Activated naive CD8-positive, alpha-beta T cell (primary cell): ENCODE results near the gene ATP10A.

Experiments
- H3K27ac Mint-ChIP-seq: one replicate; pipeline ENCODE4 v1.8.0; 2021; ENCODE audit warnings: mixed read lengths
- H3K27me3 Mint-ChIP-seq: one replicate; pipeline ENCODE4 v1.8.0; 2021; ENCODE audit warnings: mixed read lengths
- H3K36me3 Mint-ChIP-seq: one replicate; pipeline ENCODE4 v1.8.0; 2021; ENCODE audit warnings: mixed read lengths
- H3K4me1 Mint-ChIP-seq: one replicate; pipeline ENCODE4 v1.8.0; 2021; ENCODE audit warnings: low read depth, mixed read lengths
- H3K4me3 Mint-ChIP-seq: one replicate; pipeline ENCODE4 v1.8.0; 2021; ENCODE audit warnings: mild to moderate bottlenecking, mixed read lengths
- H3K9me3 Mint-ChIP-seq: one replicate; pipeline ENCODE4 v1.8.0; 2021; ENCODE audit warnings: low read depth, mixed read lengths

ATP10A gene

DNA sequence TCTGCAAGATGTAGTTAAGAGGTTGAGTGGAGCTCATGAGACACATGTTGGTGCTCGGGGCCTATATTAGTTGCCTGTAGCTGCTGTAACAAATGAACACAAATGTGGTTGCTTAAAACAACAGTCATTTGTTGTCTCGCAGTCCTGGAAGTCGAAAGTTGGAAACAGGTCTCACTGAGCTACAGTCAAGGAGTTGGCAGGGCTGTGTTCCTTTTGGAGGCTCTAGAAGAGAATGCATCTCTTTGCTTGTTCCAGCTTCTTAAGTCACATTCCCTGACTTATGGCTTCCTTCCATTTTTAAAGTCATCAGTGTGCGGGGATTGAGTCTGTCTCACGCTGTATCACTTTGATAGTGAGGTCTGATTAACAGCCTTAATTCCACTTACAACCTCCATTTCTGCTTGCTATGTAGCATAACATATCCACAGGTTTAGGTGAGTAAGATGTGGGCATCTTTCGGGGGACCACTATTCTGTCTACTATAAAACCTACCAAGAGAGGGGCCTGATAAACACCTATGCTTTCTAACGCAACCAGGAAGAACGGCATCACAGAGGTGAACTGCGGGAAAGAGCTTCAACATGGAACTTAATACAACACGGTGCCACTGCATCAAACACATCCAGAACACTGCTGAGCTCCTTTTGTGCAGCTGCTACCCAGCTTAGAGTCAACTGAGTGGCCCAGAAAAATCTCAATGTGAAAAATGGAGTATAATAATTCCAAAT, 119.4 kb downstream of the ATP10A start:
- Mint-ChIP-seq H3K9me3 (no peaks in the 10 kb centered on the region), H3K27ac (no peak overlapping the region), H3K36me3 (peaks cover 2% of the 10 kb centered on the region), H3K4me1 (peaks cover 16% of the 10 kb centered on the region), H3K4me3 (no peak overlapping the region), H3K27me3 (no peaks in the 10 kb centered on the region)

DNA sequence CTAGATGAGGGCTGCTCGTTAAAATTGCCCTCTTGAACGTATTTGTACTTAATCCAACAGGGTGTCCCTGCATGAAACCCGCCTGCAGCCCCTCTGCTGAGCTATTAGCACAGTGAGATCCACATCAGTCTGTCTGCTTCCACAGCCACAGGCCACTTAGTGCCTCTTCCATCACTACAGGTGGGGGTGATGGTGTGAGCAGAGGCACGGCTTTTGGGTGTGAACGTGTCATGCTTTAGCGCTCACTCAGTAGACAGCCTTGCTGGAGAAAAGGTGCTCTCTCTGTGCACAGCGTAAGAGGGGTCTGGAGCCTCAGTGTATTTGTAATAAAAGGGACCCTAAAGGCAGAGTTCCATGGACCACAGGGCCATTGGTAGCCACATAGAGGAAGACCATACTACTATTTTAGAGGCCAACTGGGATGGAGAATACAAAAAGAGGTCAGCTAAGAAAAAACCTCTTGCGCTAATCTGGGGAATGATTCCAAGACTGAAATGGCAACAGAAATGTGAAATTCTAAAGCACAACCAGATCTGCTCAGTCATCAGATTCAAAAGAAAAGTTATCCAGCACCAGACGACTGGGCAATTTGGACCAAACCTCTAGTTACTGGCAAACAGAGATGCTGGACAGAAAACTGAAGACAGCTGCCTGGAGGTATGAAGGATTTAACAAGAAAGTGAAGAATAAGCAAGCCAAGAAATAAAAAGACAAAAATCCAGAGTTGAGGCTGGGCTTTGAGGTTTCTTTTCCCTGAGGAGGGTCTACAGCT, 120.2 kb downstream of the ATP10A start:
- Mint-ChIP-seq H3K36me3 (peaks cover 2% of the 10 kb centered on the region), H3K27ac (no peak overlapping the region), H3K27me3 (no peaks in the 10 kb centered on the region)

DNA sequence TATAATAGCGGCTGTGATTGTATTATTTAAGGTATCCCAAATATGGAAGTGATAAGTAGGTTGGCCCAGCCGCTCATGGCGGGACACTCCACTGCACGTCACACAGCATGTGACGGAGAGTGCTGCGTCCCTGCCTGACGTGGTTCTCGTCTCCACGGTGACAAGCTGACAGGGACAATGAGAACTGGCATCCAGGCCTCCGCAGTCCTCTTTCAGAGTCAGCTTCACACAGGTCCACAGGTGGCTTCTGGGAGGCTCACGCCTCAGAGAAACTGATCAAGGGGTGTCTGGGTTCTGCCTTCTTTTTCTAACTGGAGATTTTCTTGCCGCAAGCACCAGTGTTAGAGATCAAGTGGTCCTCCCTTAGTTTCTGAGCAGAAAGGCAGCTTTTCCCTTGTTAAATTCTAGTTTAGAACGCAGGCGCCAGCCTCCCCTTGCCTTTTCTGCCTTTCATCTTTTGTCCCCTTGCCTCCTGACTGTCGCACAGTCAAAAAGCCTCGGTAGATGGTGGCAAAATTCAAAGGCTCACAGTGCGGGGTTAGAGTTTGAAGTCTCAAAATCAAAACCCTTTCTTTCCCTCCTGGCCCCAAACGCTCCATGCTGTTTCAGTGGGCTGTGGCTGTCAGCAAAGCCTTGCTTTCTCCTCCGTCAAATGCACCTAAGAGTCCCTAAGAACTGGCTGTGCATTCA, 120.9 kb downstream of the ATP10A start:
- H3K27ac Mint-ChIP-seq: no peak overlapping the region
- H3K36me3 Mint-ChIP-seq: peaks cover 2% of the 10 kb centered on the region
- no peaks in the 10 kb centered on the region for H3K9me3 Mint-ChIP-seq
- peaks cover 16% of the 10 kb centered on the region for H3K4me1 Mint-ChIP-seq
- no peak overlapping the region for H3K4me3 Mint-ChIP-seq
- H3K27me3 Mint-ChIP-seq: no peaks in the 10 kb centered on the region

More for the DNA sequence above, 120.2 kb downstream of the ATP10A start:
- Mint-ChIP-seq H3K4me1 (peaks cover 16% of the 10 kb centered on the region), H3K4me3 (no peak overlapping the region), H3K9me3 (no peaks in the 10 kb centered on the region)

DNA sequence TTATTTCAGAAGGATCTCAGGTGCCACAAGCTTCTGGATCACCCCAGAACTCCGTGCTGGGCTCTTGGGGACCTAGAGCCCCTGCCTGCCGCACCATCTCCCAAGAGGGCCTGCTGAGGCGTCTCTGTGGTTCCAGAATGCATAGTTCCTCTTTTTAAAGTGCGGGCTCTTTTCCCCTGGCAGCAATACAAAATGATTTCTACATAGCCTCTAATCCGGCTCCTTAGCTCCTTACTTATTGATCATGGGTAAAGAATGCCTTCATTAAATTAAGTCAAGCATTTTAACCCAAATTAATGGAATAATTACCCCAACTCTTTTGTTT, 121.9 kb downstream of the ATP10A start:
- H3K9me3 Mint-ChIP-seq: no peaks in the 10 kb centered on the region
- no peaks in the 10 kb centered on the region for H3K27me3 Mint-ChIP-seq
- peaks cover 2% of the 10 kb centered on the region for H3K36me3 Mint-ChIP-seq
- peaks cover 16% of the 10 kb centered on the region for H3K4me1 Mint-ChIP-seq
- no peak overlapping the region for H3K27ac Mint-ChIP-seq
- no peak overlapping the region for H3K4me3 Mint-ChIP-seq

DNA sequence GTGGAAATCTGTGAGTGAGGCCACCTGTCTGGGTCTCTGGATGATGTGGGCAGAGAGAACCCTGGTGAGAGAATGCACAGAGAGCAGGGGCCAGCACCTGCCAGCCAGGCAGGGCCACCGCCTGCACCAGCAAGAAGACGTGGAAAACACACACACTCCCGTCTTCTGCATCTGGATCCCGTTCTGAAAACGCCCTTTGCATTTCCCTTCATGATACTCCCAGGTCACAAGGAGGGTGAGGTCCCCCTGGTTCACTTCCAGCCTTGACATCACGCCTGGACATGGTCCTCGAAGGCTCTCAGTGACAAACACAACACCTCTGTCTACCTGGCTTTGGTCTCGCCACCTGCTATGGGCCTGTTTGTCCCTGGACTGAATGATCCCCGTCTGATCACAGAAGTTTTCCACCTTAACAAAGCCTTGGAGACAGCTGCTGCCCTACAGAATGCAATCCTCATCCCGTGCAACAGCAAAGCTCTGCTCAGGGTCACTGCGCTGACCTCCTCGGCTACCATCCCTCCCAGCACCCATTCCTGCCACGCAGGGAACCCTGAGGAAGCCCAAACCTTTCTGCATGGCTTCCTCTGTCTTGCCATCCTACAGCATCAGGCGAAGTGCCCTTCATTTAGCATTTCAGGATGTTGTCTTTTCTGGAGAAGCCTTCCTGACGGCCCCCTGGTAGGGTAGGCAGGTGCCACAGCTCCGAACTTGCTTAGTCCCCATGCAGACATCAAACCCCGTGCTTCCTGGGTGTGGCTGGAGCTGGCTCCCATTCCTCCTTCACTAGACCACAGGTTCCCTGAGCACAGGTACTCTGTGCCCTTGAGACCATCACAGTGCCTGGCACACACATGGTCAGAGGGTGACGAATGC, 122.5 kb downstream of the ATP10A start:
- Mint-ChIP-seq H3K27me3 (no peaks in the 10 kb centered on the region), H3K4me1 (peaks cover 15% of the 10 kb centered on the region), H3K9me3 (no peaks in the 10 kb centered on the region), H3K4me3 (no peak overlapping the region), H3K36me3 (peaks cover under 1% of the 10 kb centered on the region), H3K27ac (peak overlapping the region; percentile 31)

DNA sequence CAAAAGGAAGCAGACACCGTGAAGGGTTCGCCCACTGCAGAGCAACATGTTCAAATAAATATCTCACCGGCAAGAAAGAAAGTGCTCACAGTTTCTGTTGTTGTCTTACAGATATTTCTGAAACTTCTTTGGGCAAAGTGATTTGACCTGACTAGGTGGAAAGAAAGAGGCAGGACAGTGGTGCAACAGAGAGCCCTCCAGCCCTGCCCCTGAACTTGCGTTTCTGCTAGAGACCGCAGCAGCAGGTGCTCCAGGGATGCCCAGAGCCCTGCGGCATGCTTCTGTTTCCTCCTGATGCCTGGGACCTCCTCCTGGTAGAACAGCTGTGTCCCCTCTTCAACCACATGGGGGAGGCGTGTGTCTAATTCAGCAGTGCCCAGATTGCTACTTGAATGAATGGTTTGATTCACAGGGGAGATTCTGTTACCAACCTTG, 123.4 kb downstream of the ATP10A start:
- Mint-ChIP-seq H3K27ac (no peak overlapping the region), H3K36me3 (no peaks in the 10 kb centered on the region), H3K27me3 (no peaks in the 10 kb centered on the region), H3K4me3 (no peak overlapping the region), H3K4me1 (peaks cover 13% of the 10 kb centered on the region), H3K9me3 (no peaks in the 10 kb centered on the region)

DNA sequence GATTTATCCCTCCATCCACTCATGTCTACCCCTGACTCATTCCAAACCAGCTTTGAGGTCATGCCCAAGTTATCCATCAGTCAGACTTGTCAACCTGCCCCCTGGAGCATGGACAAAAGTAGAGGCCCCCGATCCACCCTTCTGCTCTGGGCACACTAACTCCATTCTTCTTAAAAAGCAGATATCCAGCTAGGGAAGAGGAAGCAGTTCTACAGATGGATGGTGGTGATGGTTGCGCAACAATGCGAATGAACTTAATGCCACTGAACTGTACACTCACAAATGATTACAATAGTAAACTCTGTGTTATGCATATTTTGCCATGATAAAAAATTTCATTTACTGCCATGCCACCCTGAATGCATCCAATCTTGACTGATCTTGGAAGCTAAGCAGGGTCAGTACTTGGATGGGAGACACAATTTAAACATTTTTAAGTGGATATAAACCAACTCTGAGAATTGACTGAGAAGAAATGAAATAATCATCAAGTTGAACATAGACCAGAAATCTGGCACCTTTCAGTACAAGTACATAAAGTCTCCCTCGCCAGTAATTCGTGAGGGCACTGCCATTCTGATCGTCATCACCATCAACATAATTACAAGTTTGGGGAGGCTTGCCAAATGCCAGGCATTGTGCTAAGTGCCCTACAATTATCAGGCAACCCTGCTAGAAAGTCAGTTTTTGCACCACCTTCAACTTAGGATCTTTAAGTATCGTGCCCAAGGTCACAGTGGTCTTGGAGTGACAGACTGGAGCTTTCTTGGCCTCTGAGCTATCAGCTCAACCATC, 124.8 kb downstream of the ATP10A start:
- H3K4me3 Mint-ChIP-seq: no peak overlapping the region
- H3K27me3 Mint-ChIP-seq: no peaks in the 10 kb centered on the region
- H3K4me1 Mint-ChIP-seq: peaks cover 10% of the 10 kb centered on the region
- no peaks in the 10 kb centered on the region for H3K36me3 Mint-ChIP-seq
- H3K9me3 Mint-ChIP-seq: no peaks in the 10 kb centered on the region
- no peak overlapping the region for H3K27ac Mint-ChIP-seq

DNA sequence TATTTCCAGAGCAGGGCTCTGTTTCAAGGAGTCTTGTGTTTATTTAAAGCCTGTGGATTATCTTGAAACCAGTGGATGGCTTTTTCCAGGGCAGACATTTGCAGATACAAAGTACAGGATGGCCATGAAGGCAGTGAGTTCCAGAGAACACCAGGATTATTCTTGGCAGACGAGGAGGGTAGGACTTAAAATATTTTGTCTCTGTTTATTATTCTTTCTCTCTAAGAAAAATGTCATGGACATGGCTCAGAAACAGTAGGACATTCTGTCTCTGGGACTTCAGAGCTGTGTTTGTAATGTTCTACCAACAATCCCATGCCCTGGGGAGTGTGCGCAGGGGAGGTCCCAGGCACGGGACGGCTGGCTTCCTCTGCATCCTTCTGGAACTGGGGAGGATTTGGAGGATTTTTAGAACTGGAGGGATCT, 125.9 kb downstream of the ATP10A start:
- no peaks in the 10 kb centered on the region for H3K9me3 Mint-ChIP-seq
- no peaks in the 10 kb centered on the region for H3K36me3 Mint-ChIP-seq
- H3K4me3 Mint-ChIP-seq: no peak overlapping the region
- peaks cover 10% of the 10 kb centered on the region for H3K4me1 Mint-ChIP-seq
- no peaks in the 10 kb centered on the region for H3K27me3 Mint-ChIP-seq
- peak overlapping the region; percentile 28 for H3K27ac Mint-ChIP-seq

DNA sequence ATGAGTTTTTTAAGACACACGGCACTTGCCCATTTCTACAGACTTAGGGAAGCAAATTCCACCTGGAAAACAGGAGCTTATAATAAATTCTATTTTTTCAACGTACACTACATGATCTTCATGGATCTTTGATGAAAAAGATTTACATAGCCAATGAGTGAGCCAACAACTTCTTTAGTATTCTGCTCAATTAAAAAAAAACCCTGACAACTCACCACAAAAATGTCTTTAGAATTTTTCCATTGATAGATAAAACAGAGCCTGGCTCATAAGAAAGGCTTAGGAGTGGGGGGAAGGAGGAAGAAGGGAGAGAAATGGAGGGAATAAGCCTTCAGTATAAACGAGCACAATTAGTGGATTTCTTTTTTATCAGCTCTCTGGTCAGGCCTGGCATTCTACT, 126.7 kb downstream of the ATP10A start:
- Mint-ChIP-seq H3K4me3 (no peak overlapping the region), H3K9me3 (no peaks in the 10 kb centered on the region), H3K27me3 (no peaks in the 10 kb centered on the region), H3K27ac (no peak overlapping the region), H3K4me1 (peaks cover 10% of the 10 kb centered on the region), H3K36me3 (no peaks in the 10 kb centered on the region)

DNA sequence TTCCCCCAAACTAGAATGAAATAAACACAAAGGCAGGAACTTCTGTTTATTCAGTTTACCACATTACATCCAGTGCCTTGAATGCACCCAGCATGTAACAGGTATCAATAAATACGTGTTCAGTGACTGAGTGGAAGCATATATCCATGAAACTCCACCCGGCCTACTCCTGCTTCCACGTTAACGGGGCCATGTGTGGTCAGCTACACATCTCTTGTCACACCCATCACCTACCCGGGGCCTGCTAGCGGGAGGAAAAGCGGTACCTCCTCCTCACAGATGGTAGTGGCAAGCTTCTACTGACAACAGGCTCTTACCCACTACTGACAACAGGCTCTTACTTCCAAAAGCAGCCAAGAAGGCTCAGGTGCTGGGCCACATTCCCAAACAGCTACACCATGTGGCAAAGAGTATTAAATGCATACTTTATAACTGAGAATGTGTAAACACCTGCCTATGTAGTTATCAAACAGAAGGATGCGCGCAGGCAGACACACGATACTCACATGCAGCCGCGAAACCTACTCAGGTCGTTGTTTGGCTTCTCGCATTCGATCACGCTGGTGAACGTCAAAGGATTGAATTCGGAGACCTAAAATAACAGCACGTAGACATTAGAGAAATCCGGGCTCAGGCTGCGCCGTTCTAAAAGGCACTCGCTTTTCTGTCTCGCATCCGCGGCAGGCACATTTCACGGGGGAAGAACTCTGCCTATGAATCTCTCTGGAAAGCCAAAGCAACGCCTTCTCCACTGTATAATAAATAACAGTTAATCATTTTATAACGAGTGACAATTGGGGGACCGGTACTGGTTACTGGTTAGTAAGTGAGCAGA, 127.4 kb downstream of the ATP10A start:
- no peak overlapping the region for H3K27ac Mint-ChIP-seq
- H3K9me3 Mint-ChIP-seq: no peaks in the 10 kb centered on the region
- peaks cover 10% of the 10 kb centered on the region for H3K4me1 Mint-ChIP-seq
- H3K27me3 Mint-ChIP-seq: no peaks in the 10 kb centered on the region
- H3K36me3 Mint-ChIP-seq: no peaks in the 10 kb centered on the region
- no peak overlapping the region for H3K4me3 Mint-ChIP-seq

DNA sequence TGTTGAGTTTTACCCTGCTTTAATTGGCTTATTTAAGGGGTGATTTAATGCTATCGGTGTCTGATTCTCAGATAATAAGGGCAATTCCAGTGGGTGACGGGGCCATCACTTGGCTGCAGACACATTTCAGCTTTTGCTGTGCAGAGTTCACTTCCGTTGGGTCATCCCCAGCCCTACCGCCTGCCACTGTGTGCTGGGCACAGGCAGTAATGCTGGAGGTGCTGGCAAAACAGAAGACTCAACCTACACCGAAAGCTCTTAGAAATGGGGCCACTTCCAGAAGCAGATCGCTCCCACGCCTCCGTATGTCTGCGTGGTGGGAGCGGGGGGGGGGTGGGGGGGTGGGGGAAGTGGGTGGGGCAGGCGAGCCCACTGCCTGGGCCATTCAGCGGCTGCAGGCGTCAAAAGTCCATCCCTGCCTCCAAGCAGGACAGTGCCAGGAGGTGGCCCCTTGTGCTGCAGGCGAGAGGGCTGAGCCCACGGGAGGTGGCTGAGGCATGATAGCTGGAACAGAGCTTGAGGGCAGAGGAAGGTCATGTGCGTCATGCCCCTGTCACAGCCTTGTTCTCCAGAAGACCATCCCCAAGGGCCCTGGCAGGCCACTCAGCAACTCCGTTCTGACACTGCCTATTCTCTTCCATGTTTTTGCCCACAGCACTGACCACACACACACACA, 128.3 kb downstream of the ATP10A start:
- H3K9me3 Mint-ChIP-seq: no peaks in the 10 kb centered on the region

DNA sequence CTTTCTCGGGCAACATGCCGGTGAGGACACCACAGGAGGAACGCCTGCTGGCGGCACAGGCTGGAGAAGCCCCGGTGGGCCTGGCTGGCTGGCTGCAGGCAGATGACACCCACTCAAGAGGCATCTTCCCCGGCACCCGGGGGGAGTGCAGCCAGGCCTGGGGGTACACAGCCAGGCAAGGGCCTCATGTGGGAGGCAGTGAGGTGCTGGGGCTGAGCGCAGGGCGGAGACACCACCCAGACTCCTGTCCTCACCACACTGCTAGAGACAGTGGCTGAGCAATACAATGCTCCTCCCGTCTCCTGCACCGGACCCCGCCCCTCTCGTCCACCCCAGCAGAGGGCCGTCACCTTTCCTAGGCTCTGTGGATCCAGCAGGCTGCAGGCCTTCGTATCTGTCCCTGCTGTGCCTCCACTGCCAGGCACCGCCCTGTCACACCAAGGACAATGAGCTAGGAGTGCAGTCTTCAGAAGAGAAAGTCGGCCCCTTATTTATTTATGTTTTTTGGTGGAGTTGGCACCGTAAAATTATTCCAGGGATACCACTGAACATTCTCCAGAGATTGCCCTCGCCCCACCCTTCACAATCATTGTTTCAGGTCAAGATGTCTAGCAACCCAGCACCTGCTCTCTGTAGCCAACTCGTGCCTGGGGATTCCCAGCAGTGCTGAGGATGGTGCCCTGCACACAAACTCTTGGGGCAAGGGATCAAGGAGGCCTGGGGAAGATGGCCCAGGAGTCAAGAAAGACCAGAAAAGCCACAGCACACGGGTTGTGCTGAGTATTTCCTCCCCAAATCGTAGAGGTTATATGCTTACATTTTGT, 129.1 kb downstream of the ATP10A start:
- Mint-ChIP-seq H3K4me3 (no peak overlapping the region), H3K27ac (peak overlapping the region; percentile 34), H3K27me3 (no peaks in the 10 kb centered on the region), H3K36me3 (no peaks in the 10 kb centered on the region), H3K4me1 (no peaks in the 10 kb centered on the region), H3K9me3 (no peaks in the 10 kb centered on the region)

More for the DNA sequence above, 128.3 kb downstream of the ATP10A start:
- Mint-ChIP-seq H3K4me3 (no peak overlapping the region), H3K27ac (peak overlapping the region; percentile 34), H3K4me1 (peaks cover 4% of the 10 kb centered on the region), H3K36me3 (no peaks in the 10 kb centered on the region), H3K27me3 (no peaks in the 10 kb centered on the region)
